NCI-H128 (cell line): Measurements from ENCODE around the gene PPIL6.

Experiments used
- DNase-seq: peaks from one replicate; lab custom pipeline; 2025; ENCODE audit not compliant: unreplicated experiment; lab: John Stamatoyannopoulos, UW

Gene PPIL6

DNA sequence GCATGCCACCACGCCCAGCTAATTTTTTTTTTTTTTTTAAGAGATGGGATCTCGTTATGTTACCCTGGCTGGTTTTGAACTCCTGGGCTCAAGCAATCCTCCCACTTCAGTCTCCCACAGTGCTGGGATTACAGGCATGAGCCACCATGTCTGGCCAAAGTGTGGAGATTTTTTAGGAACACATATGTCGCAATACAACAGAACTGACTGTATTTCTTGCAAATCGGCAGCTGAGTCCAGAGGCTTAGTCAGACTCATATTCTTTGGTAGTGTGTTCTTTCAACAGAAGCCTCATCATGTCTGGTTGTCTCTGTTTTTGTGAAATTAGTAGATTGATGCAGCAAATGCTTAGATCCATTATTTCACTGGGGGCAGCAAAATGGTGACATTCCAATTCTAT is 34.2 kb downstream of the PPIL6 start:
- DNase-seq: no peak

DNA sequence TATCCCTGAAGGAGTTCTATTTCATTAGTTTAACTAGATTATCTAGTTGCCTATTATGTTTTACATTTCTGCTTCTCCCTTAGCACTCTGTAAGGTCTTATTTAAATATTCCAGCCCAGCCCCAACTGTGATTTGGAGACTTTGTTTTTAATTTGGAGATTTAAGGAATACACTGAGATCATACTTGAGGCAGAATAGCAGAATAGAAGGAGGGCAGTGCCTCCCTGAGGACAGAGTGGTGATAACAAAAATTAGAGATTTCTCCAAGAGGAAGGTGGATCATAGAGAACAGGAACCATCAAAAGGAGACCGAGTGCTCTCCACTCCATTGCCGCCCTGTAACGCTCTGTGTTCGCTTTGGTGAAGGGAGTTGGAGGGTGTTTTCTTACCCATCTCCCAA is 43.4 kb downstream of the PPIL6 start:
- DNase-seq: no peak

DNA sequence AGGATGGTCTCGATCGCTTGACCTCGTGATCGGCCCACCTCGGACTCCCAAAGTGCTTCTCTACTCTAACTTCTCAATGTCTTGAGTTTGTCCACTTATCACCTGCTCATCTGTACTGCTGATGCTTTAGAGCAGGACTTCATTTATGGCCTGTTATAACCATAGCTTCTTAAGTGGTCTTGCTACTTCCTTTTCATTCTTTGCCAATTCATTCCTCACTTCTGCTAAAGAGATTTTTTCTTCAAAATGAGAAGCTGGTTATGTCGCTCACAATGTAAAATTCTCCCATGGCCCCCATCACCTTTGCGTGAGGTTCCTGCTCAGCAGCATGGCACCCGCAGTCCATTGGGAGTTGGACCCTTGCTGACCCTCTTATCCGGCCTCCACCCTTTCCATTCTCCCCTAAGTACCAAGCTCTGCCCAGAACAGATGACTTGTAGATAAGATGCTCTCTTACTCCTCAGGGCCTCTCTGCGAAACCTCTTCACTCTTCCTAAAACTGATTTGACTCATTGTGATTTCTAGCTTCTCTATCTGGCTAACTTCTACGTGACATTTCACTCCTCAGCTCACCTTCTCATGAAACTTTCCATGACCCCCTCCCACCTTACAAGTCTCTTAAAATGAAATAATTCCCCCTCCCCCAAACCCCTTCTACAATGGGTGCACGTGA is 44.2 kb downstream of the PPIL6 start:
- no peak for DNase-seq

DNA sequence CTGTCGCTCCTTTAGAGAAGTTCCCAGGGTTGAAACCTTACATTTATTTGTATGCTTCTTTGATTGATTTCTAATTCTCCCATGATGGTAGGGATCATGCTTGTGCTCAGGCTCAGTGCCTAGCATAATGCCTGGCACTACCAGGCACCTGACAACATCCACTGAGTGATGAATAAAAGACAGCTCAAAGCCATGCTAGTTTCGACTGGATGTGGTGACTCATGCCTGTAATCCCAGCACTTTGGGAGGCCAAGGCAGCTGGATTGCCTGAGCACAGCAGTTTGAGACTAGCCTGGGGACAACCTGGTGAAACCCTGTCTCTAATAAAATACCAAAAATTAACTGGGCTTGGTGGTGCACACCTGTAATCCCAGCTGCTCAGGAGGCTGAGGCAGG is 46.5 kb downstream of the PPIL6 start:
- DNase-seq: no peak

DNA sequence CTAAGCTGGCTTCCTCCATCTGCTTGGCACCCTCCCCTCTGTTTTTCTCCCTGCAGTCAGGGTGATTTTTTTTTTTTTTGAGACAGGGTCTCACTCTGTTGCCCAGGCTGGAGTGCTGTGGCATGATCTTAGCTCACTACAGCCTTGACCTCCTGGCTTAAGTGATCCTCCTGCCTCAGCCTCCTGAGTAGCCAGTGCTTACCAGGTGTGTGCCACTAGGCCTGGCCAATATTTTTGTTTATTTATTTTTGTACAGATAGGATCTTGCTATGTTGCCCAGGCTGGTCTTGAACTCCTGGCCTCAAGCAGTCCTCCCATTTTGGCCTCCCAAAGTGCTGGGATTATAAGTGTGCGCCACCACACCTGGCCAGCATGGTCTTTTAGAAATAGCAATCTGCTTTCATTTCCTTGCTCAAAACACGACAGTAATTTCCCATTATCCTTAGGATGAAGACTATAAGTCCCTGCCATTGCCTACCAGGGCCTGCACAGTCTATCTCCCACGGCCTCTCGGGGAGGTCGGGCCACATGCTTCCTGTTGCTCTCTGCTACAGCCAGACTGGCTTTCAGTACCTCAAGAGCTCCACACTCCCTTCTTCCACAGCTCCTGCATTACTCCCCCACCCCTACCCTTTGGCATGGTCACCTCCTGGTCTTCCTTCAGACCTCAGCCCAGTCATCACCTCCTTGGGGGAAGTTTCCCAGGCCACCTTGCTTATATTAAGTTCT is 47.1 kb downstream of the PPIL6 start:
- DNase-seq: no peak

DNA sequence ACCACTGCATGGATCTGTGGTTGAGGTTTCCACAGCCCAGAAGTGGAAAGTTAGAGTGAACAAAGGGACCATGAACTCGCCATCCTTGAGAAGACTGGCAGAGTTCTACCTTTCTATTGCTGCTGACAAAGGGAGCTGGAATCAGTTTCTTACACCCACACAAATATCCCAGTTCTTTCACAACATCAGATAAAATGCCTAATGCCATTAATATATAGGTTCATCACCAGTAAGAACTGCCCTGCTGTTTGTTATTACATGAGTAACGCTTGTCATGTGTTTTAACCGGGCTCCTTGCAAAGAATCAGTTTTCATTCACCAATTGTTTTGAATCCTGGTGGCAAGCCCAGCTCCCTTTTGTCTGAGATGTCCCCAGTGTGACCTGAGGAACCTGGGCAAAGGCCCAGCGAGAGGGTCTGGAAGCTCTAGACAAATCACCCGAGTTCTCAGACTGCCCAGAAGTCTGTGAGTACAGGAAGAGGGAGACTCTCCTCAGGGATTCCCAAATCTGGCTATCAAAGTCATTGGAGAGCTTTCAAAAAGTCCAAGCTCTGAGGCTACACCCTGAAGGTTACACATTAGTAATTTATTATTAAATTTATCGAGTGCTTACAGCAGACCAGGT is 50.7 kb downstream of the PPIL6 start:
- DNase-seq: no peak

DNA sequence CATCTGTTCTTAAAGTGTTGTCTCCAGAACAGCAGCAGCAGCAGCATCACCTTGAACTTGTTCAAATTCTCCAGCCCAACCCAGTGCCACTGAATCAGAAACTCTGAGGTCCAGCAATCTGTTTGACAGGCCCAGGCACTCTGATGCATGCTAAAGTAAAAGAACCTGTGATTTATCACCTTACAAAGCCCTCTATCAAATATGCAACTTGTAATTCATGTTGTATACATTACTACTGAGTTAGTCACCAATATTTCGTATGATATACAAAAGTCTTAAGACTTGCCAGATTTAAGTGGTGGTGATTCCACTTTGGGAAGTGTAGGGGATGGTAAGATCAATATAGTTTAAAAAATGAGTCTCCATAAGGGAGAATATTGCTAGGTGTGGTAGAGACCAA is 52.2 kb downstream of the PPIL6 start:
- no peak for DNase-seq

DNA sequence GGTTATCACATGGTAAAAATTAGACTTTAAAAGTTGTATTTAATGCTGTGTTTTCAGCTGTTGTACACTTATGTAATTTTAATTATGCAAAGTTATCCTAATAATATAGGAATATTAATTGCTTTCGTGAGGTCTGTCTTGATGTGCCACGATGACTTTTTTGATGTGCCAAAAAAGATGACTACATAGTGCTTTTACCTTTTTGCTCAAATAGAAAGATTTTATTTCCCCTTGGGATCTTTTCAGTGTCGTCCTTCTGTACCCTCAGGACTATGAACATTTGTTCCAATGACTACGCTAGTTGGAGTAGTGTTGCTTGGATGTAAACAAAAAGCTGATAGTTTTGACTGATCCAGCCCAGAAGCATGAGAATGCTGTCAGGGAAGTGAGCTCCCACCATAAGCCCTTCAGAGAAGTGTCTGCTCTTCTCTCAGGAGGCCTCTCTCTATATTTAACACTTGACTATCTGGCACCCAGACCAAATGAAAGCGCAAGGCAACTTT is 56.9 kb downstream of the PPIL6 start:
- DNase-seq: no peak

DNA sequence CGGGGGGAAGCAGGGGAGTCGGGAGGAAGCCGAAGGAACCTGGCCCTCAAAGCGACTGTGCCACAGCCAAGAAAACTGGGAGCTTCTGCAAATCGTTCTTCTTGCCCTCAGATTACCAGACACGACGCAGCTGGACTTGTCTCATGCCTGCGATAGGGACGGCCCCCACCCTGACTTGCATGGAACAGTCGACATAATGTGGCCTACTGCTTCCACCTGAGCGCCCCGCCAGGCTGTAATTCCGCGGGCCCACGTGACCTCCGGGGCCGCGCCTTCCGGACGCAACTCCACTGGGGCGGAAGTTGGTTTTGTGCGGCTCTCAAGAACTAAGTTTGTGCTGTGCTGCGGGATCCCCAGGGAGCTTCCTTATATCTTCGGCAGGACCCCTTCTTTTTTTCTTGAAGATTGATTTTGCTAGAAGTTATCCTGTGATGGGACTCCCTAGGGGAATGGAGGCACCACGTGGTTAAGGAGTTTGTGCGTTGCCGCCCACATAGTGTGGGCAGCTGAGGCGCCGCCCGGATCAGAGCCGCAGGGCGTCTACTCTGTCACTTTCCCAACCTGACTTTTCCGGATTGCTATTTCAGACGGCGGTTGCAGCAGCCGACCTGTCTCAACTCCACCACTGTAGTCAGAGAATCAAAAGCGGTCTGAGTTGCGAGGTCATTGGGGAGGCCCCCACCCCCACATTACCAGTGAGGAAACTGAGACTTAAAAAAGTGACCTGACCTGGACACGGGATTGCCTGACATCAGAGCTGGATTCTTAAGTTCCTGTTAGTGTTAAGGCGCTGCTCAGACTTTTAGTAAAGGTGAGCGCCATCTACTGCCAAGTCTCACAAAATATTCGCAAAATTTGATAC is 57.6 kb downstream of the PPIL6 start:
- DNase-seq: peak; percentile 96

DNA sequence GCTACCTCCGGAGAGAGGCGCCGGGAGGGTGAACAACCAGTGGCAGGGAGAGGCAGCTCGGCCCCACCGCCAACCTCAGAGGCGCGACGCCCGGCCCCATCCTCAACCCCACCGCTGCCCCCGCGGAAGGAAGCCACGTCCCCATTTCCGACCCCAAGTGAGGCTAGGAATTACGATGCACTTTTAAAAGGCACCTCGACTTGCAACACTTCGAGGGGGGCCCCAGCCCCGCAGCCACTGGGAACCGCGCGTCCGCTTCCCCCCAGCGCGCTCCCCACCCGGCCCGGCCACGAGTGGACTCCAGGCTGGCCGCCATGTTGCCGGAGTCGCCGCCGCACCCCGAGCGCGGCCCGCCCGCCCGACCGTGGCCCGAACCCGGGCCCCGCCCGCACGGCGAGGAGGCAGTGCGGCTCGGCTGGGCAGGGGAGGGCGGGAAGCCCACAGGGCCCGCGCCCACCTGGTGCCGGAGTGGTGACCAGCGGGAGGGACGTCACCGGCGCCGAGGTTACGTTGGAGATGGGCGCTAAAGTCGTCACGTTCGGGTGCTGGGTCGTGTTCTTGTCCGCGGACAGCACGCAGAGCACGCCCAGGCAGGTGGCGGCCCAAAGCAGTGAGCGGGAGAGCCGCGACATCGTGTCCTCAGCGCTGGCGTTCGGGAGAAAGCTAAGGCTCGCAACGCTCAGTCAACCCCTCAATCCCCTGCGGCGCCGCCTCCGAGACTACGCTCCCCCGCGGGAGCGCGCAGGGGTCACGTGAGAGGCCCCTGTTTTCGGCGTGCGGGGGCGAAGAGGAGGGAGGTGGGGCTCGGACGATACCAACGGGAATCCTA is 58.5 kb downstream of the PPIL6 start, which contains the start of gene CD164:
TSS of gene CD164 (minus strand) at position 721 of the 829 bp plus-strand sequence. CDS start at position 632, 89 bp downstream.
- peak; percentile 96 for DNase-seq

DNA sequence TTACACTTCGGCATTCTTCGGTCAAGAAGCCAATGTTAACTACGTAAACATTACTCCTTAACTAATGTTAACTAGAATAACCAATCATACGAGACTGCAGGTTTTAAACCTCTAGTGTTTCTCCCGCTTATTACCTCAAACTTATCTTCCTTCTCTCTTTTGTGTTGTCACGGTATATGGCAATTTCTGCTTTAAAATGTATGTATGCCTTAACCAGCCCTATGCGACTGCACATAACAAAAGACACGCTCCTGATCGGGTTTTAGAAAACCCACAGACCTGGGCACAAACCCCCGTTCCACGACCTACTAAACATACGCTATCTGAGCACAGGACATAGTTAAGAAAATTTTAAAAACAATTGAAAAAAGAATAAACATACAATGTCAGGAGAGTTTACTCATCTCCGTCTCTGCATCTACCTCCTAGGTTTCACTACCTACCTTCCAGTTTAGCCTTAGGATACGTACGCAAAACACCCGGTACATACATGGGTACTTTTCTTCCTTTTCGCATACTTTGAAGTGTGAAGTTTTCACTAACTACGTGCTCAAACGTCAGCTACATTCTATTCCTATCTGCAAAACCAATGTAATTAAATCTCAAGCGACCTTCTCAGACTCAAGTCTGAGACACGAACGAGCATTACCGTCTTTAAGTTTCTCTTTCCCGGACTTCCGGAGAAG is 59.2 kb downstream of the PPIL6 start:
- peak; percentile 39 for DNase-seq

DNA sequence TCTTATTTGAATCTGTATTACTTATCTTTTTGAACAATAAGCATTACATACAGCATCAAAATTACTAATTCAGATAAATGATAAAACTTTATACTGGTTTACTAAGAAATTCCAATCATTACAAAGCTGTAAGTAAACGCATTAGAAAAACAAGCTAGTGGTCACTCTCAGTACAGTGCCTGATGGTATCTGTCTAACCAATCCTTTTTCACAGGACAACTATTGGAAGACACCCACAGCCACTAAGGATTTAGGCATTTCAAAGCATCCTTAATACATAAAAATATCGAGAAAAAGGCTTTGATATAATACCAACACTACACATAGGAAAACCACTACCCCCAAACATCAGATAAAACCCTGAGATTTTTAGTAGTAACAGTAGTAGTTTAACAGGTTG is 60.7 kb downstream of the PPIL6 start:
- DNase-seq: no peak

DNA sequence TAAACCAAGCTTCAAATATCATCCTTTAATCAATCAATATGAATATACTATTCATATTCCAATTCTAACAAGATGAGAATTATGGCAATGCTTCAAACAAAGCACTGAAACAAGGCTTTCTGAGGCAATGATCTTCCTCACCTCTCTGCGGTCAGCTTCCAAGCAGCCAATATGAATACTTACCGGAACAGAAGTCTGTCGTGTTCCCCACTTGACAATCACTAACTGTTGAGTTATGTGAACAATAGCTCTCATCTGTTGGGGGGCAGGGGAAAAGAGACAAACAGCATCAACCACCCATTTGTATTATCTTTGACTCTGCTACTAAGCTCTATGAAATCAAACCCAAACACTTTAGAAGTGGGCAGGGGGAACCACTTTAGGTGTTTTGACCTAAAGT is 62.7 kb downstream of the PPIL6 start:
- DNase-seq: no peak

DNA sequence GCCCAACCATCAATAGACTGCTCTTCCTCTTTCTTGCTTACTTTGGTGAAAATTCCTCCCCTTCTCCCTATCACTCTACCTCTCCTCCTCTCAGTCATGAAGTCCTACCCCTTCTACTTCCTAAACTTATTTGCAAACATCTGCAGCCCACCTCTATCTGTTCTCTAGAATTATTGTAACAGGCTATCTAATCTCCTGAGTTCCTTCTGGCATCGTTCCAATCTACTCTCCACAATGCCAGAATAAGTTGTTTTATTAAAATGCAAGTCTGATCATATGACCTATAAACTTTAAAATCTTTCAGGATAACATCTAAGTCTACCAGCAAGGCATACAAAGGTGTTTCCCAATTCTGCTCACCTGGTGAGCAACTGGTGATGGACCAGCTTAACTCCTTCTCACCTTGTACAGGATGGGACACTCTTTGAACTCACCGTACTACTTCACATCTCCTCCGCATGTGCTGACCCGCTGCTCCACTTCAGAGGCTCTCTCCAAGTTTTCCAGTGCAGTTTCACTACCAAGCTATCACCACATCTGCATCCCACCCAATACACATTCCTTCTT is 66.0 kb downstream of the PPIL6 start:
- DNase-seq: no peak

DNA sequence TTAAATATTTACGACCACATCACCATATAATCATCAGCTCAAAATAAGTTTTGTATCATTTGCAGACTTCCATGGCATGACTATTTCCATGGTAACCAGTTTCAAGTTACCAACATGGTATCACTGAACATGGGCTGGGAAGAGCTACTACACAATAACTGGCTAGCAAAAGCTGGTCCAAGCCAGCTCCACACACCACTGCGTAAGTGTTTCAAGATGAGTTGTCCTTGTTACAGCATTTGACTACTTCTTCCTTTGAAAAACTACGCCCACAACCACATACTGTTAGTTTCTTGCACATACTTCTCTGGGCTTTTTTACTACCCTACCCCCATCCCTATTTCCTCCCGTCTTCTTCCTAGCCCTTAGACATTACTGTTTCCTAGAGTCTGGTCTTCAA is 66.7 kb downstream of the PPIL6 start:
- no peak for DNase-seq

DNA sequence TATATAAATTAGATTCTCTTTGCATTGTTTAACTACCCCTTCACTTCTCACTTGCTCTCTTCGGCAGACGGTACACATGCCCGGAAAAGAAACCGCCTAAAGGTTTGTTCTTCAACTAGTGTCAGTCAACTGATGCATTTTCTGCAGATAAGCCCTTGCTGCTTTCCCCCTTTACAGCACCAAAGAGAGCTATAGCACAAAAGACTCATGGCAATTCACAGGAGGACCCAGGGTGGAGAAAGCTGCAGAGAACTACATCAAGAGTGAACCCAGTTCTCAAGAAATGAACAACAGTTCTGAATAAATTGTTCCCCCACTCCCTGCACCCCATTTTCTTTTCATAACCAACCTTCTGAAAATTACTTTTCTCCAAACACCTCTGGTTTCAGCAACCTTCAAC is 67.1 kb downstream of the PPIL6 start:
- DNase-seq: no peak

DNA sequence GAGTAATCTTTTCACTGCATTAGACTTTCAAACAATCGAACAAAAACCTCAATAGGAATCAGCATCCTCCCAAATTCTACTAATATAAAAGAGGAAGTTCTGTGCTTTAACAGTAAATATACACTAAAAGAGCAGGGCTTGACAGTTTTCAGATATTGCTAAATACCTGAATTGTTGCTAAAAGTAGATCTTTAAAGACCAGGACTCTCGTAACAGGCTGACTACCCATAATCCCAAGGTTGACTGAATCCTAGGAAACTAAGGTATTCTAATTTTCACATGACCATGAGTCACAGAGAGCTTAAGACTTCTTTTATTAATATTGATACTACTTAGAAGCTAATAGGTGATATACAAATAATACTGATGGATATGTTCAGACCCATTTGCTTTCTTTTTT is 68.3 kb downstream of the PPIL6 start:
- DNase-seq: no peak

DNA sequence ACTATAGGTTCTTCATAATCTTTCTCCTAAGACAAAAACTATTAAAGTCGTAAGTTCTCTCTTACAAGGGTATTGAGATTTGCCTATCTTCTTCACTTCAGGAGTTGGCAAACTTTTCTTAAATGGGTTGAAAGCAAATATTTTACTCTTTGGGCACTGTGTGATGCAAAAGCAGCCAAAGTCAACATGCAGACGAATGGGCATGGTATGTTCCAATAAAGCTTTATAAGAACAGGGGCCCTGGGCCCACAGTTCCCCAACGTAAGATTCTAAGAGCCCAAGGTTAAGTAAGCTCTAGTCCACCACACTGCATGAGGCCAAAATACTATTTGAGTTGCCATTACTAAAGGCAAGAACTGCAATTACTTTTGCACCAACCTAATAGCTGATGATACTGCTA is 69.6 kb downstream of the PPIL6 start:
- DNase-seq: no peak

DNA sequence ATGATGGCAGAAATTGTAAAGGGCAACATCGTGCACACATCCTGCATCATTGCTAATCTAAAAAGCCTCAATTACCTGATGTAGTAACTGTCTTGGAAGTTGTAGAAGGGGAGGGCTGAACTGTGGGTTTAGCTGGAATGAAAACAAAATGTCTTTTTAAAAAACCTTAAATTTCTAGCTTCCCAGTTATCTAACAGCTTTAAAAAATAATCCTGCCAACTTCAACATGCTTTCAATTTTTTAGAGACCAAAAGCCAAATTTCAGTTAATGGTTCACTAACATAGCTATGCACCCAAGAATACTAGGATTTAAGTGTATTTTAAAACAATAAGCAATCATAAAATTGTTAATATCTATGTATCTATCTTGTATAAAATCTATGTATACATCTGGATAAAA is 70.1 kb downstream of the PPIL6 start:
- no peak for DNase-seq
